Measurements from ENCODE around the gene HDAC4.

HDAC4 gene

DNA sequence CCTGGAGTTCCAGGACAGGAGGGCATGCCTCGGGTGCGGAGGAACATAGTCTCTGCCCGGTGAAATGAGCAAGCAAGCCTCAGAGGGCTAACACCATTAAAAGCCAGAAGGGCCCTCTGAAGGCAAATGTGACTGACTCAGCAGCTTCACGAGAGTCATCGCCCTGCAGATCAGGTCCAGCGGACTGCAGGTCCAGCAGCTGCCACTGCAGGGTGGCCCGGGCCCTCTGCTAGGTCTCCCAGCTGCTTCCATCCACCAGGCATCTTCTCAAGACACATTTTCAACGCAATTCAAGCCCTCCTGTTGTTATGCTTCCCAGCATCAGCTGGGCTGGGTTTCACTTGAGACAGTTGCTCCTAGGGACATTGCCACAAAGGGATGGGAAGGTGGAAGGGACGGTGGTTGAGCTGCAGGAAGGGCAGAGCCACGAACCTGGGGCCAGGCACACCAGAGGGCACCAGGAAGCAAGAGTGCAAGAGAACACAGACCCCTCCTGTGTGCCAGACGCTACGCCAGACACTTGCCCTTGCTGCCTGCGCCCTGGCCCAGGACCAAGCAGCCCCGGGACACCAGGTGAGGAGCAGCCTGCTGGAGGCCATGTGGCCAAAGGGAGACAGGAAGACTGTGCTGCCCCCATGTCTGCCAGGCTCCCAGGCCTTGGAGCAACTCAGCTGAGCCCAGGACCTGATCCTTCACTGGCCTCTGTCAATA, 173.0 kb downstream of the HDAC4 start:
- no peak overlapping the region for H3K4me3 ChIP-seq (replicated peaks; ENCODE audit: insufficient read depth, low read length)
- peak overlapping the region; percentile 99 for H3K27ac ChIP-seq (replicated peaks)
- no peak for DNase-seq (ENCODE audit: low read depth in 1 of 2, low spot score in 1 of 2)
- TF ChIP-seq, protein P1, sequence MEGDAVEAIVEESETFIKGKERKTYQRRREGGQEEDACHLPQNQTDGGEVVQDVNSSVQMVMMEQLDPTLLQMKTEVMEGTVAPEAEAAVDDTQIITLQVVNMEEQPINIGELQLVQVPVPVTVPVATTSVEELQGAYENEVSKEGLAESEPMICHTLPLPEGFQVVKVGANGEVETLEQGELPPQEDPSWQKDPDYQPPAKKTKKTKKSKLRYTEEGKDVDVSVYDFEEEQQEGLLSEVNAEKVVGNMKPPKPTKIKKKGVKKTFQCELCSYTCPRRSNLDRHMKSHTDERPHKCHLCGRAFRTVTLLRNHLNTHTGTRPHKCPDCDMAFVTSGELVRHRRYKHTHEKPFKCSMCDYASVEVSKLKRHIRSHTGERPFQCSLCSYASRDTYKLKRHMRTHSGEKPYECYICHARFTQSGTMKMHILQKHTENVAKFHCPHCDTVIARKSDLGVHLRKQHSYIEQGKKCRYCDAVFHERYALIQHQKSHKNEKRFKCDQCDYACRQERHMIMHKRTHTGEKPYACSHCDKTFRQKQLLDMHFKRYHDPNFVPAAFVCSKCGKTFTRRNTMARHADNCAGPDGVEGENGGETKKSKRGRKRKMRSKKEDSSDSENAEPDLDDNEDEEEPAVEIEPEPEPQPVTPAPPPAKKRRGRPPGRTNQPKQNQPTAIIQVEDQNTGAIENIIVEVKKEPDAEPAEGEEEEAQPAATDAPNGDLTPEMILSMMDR (IDR thresholded peaks at IDR 0.05; ENCODE audit: insufficient read depth, low read length), result no peak
- TF ChIP-seq SPI1 (IDR thresholded peaks at IDR 0.05; ENCODE audit: borderline replicate concordance, low read depth) (no peak), GABPA (IDR thresholded peaks at IDR 0.05; ENCODE audit: low read depth) (no peak), POLR2AphosphoS5 (IDR thresholded peaks at IDR 0.05; ENCODE audit: low read depth) (no peak)
- no peaks in the 10 kb centered on the region for H3K27me3 ChIP-seq (ENCODE audit: insufficient read depth, poor library complexity, severe bottlenecking)

- no peak for DNase-seq (ENCODE audit: low read depth in 1 of 2, low spot score in 1 of 2)
- Histone ChIP-seq H3K4me3 (replicated peaks; ENCODE audit: insufficient read depth, low read length) (no peak overlapping the region), H3K27ac (replicated peaks) (peak overlapping the region; percentile 99), H3K27me3 (ENCODE audit: insufficient read depth, poor library complexity, severe bottlenecking) (no peaks in the 10 kb centered on the region)
- TF ChIP-seq, protein P1 (IDR thresholded peaks at IDR 0.05; ENCODE audit: insufficient read depth, low read length), result no peak
- TF ChIP-seq, protein P2, sequence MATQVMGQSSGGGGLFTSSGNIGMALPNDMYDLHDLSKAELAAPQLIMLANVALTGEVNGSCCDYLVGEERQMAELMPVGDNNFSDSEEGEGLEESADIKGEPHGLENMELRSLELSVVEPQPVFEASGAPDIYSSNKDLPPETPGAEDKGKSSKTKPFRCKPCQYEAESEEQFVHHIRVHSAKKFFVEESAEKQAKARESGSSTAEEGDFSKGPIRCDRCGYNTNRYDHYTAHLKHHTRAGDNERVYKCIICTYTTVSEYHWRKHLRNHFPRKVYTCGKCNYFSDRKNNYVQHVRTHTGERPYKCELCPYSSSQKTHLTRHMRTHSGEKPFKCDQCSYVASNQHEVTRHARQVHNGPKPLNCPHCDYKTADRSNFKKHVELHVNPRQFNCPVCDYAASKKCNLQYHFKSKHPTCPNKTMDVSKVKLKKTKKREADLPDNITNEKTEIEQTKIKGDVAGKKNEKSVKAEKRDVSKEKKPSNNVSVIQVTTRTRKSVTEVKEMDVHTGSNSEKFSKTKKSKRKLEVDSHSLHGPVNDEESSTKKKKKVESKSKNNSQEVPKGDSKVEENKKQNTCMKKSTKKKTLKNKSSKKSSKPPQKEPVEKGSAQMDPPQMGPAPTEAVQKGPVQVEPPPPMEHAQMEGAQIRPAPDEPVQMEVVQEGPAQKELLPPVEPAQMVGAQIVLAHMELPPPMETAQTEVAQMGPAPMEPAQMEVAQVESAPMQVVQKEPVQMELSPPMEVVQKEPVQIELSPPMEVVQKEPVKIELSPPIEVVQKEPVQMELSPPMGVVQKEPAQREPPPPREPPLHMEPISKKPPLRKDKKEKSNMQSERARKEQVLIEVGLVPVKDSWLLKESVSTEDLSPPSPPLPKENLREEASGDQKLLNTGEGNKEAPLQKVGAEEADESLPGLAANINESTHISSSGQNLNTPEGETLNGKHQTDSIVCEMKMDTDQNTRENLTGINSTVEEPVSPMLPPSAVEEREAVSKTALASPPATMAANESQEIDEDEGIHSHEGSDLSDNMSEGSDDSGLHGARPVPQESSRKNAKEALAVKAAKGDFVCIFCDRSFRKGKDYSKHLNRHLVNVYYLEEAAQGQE (IDR thresholded peaks at IDR 0.05; ENCODE audit: insufficient replicate concordance, low read depth), result no peak
- TF ChIP-seq GABPA (IDR thresholded peaks at IDR 0.05; ENCODE audit: low read depth), result no peak
- no peak for TF ChIP-seq SPI1 (IDR thresholded peaks at IDR 0.05; ENCODE audit: borderline replicate concordance, low read depth)
Observed at GRCh38 chr2:239226677-239227581, 173.9 kb downstream of the HDAC4 start.

GRCh38 chr2:239225871-239226561, 174.8 kb downstream of the HDAC4 start:
- Histone ChIP-seq H3K27me3 (ENCODE audit: insufficient read depth, poor library complexity, severe bottlenecking) (no peaks in the 10 kb centered on the region), H3K27ac (replicated peaks) (peak overlapping the region; percentile 99), H3K4me3 (replicated peaks; ENCODE audit: insufficient read depth, low read length) (no peak overlapping the region)
- DNase-seq (ENCODE audit: low read depth in 1 of 2, low spot score in 1 of 2), result no peak
- TF ChIP-seq POLR2AphosphoS5 (IDR thresholded peaks at IDR 0.05; ENCODE audit: low read depth) (no peak), GABPA (IDR thresholded peaks at IDR 0.05; ENCODE audit: low read depth) (no peak), SPI1 (IDR thresholded peaks at IDR 0.05; ENCODE audit: borderline replicate concordance, low read depth) (no peak)
- TF ChIP-seq, protein P2 (IDR thresholded peaks at IDR 0.05; ENCODE audit: insufficient replicate concordance, low read depth), result no peak
- TF ChIP-seq, protein P1 (IDR thresholded peaks at IDR 0.05; ENCODE audit: insufficient read depth, low read length), result no peak

Data from HL-60 (cell line).